ENCODE data around the gene JPH2.

- TF ChIP-seq YY1 (IDR thresholded peaks at IDR 0.05; ENCODE audit: insufficient read depth, insufficient read length), result no peak
- no peak for TF ChIP-seq ZNF274 (IDR thresholded peaks at IDR 0.05; ENCODE audit: low read depth, low read length)
- TF ChIP-seq SUZ12 (IDR thresholded peaks at IDR 0.05; ENCODE audit: extremely low read depth, insufficient read depth, insufficient read length), result no peak
Measured at GRCh38 chr20:44187772-44188709, 1.1 kb upstream of the JPH2 start.

All from NT2/D1 (cell line).